T-helper 1 cell treated with Interleukin-12 subunit alpha and Interleukin-12 subunit beta and Interleukin-4 antibody, amounts not matched to agents 30 μg/mL and 1 μg/mL, for 36 hours (primary cell): ENCODE data around the gene COPS3.

Source experiments
- H3K27ac Mint-ChIP-seq: one replicate; pipeline ENCODE4 v1.8.0; 2021; ENCODE audit warnings: mild to moderate bottlenecking, mixed read lengths
- H3K27me3 Mint-ChIP-seq: one replicate; pipeline ENCODE4 v1.8.0; 2021; ENCODE audit warnings: low read depth, mixed read lengths
- H3K36me3 Mint-ChIP-seq: one replicate; pipeline ENCODE4 v1.8.0; 2021; ENCODE audit warnings: low read depth, mixed read lengths
- H3K4me1 Mint-ChIP-seq: one replicate; pipeline ENCODE4 v1.8.0; 2021; ENCODE audit warnings: low read depth, mixed read lengths
- H3K4me3 Mint-ChIP-seq: one replicate; pipeline ENCODE4 v1.8.0; 2021; ENCODE audit warnings: mild to moderate bottlenecking, moderate library complexity, mixed read lengths
- H3K9me3 Mint-ChIP-seq: one replicate; pipeline ENCODE4 v1.8.0; 2021; ENCODE audit warnings: mixed read lengths

Gene COPS3

GRCh38 chr17:17280613-17281549 is at the start of gene COPS3:
TSS of gene COPS3 (minus strand) at chr17:17281246. CDS start at chr17:17281186, 60 bp downstream.
- H3K4me1 Mint-ChIP-seq: peaks cover 29% of the 10 kb centered on the region
- peaks cover 15% of the 10 kb centered on the region for H3K36me3 Mint-ChIP-seq
- no peaks in the 10 kb centered on the region for H3K27me3 Mint-ChIP-seq
- H3K9me3 Mint-ChIP-seq: no peaks in the 10 kb centered on the region
- peak within 1 kb of the TSS; percentile 86 for H3K27ac Mint-ChIP-seq
- H3K4me3 Mint-ChIP-seq: peak within 1 kb of the TSS; percentile 95

GRCh38 chr17:17328251-17328650 is 47.2 kb upstream of the COPS3 start:
- no peaks in the 10 kb centered on the region for H3K27me3 Mint-ChIP-seq

GRCh38 chr17:17326275-17326875 is 45.3 kb upstream of the COPS3 start:
- Mint-ChIP-seq H3K4me3 (no peak overlapping the region), H3K36me3 (no peaks in the 10 kb centered on the region), H3K9me3 (no peaks in the 10 kb centered on the region), H3K27ac (no peak overlapping the region), H3K27me3 (no peaks in the 10 kb centered on the region), H3K4me1 (no peaks in the 10 kb centered on the region)

More at GRCh38 chr17:17328251-17328650, 47.2 kb upstream of the COPS3 start:
- H3K36me3 Mint-ChIP-seq: no peaks in the 10 kb centered on the region
- H3K4me1 Mint-ChIP-seq: no peaks in the 10 kb centered on the region
- no peaks in the 10 kb centered on the region for H3K9me3 Mint-ChIP-seq
- no peak overlapping the region for H3K4me3 Mint-ChIP-seq
- H3K27ac Mint-ChIP-seq: no peak overlapping the region

GRCh38 chr17:17325816-17326215 is 44.8 kb upstream of the COPS3 start:
- Mint-ChIP-seq H3K4me3 (no peak overlapping the region), H3K27ac (no peak overlapping the region), H3K36me3 (no peaks in the 10 kb centered on the region), H3K9me3 (no peaks in the 10 kb centered on the region), H3K27me3 (no peaks in the 10 kb centered on the region), H3K4me1 (no peaks in the 10 kb centered on the region)

GRCh38 chr17:17325228-17325627 is 44.2 kb upstream of the COPS3 start:
- Mint-ChIP-seq H3K27ac (no peak overlapping the region), H3K4me1 (no peaks in the 10 kb centered on the region), H3K36me3 (no peaks in the 10 kb centered on the region), H3K27me3 (no peaks in the 10 kb centered on the region), H3K9me3 (no peaks in the 10 kb centered on the region), H3K4me3 (no peak overlapping the region)

GRCh38 chr17:17324616-17325015 is 43.6 kb upstream of the COPS3 start:
- Mint-ChIP-seq H3K36me3 (no peaks in the 10 kb centered on the region), H3K27ac (no peak overlapping the region), H3K9me3 (no peaks in the 10 kb centered on the region), H3K4me3 (no peak overlapping the region), H3K27me3 (no peaks in the 10 kb centered on the region), H3K4me1 (no peaks in the 10 kb centered on the region)

- no peaks in the 10 kb centered on the region for H3K36me3 Mint-ChIP-seq
- no peak overlapping the region for H3K4me3 Mint-ChIP-seq
- no peaks in the 10 kb centered on the region for H3K27me3 Mint-ChIP-seq
- no peaks in the 10 kb centered on the region for H3K4me1 Mint-ChIP-seq
- H3K9me3 Mint-ChIP-seq: no peaks in the 10 kb centered on the region
- no peak overlapping the region for H3K27ac Mint-ChIP-seq
Observed at GRCh38 chr17:17322516-17323510, 41.8 kb upstream of the COPS3 start.

GRCh38 chr17:17321356-17322025 is 40.4 kb upstream of the COPS3 start:
- no peaks in the 10 kb centered on the region for H3K36me3 Mint-ChIP-seq
- no peak overlapping the region for H3K4me3 Mint-ChIP-seq
- no peaks in the 10 kb centered on the region for H3K4me1 Mint-ChIP-seq
- H3K27me3 Mint-ChIP-seq: no peaks in the 10 kb centered on the region
- H3K27ac Mint-ChIP-seq: no peak overlapping the region
- no peaks in the 10 kb centered on the region for H3K9me3 Mint-ChIP-seq

GRCh38 chr17:17320911-17321220 is 39.8 kb upstream of the COPS3 start:
- H3K9me3 Mint-ChIP-seq: no peaks in the 10 kb centered on the region
- no peaks in the 10 kb centered on the region for H3K36me3 Mint-ChIP-seq
- H3K27me3 Mint-ChIP-seq: no peaks in the 10 kb centered on the region
- no peaks in the 10 kb centered on the region for H3K4me1 Mint-ChIP-seq
- no peak overlapping the region for H3K4me3 Mint-ChIP-seq
- no peak overlapping the region for H3K27ac Mint-ChIP-seq

- no peaks in the 10 kb centered on the region for H3K4me1 Mint-ChIP-seq
- H3K27ac Mint-ChIP-seq: no peak overlapping the region
- no peak overlapping the region for H3K4me3 Mint-ChIP-seq
- H3K36me3 Mint-ChIP-seq: peaks cover under 1% of the 10 kb centered on the region
- H3K9me3 Mint-ChIP-seq: no peaks in the 10 kb centered on the region
- H3K27me3 Mint-ChIP-seq: no peaks in the 10 kb centered on the region
Observed at GRCh38 chr17:17320188-17320910, 39.3 kb upstream of the COPS3 start.

- Mint-ChIP-seq H3K27ac (no peak overlapping the region), H3K9me3 (no peaks in the 10 kb centered on the region), H3K27me3 (no peaks in the 10 kb centered on the region), H3K36me3 (peaks cover 6% of the 10 kb centered on the region), H3K4me1 (peaks cover 6% of the 10 kb centered on the region), H3K4me3 (no peak overlapping the region)
Observed at GRCh38 chr17:17315142-17315821, 34.2 kb upstream of the COPS3 start.

- Mint-ChIP-seq H3K9me3 (no peaks in the 10 kb centered on the region), H3K4me1 (peaks cover 6% of the 10 kb centered on the region), H3K4me3 (no peak overlapping the region), H3K27ac (no peak overlapping the region), H3K36me3 (peaks cover 6% of the 10 kb centered on the region), H3K27me3 (no peaks in the 10 kb centered on the region)
Observed at GRCh38 chr17:17314501-17315071, 33.5 kb upstream of the COPS3 start.
